Measurements from ENCODE around the gene SPG11.

SPG11 gene

GRCh38 chr15:44698641-44699040, 35.2 kb upstream of the SPG11 start:
- no peak for TF ChIP-seq CTCF (IDR thresholded peaks at IDR 0.05; ENCODE audit: insufficient read depth, low read length, poor library complexity, severe bottlenecking)
- no peak for TF ChIP-seq EZH2phosphoT487 (conservative IDR thresholded peaks at IDR 0.05; ENCODE audit: low read length)
- no peak overlapping the region for H3K4me2 ChIP-seq (ENCODE audit: low read depth, low read length, poor library complexity, severe bottlenecking)

GRCh38 chr15:44697014-44697413, 33.6 kb upstream of the SPG11 start:
- no peak overlapping the region for H3K27ac ChIP-seq (ENCODE audit: low read depth, low read length)
- no peaks in the 10 kb centered on the region for H3K36me3 ChIP-seq (ENCODE audit: low read length)
- H3K9ac ChIP-seq (ENCODE audit: low read length), result no peak overlapping the region
- no peaks in the 10 kb centered on the region for H3K9me2 ChIP-seq (replicated peaks; ENCODE audit: insufficient read depth, low read length)
- no peak overlapping the region for H3K4me3 ChIP-seq (ENCODE audit: insufficient read depth, low read length, poor library complexity, severe bottlenecking)
- no peaks in the 10 kb centered on the region for H3F3A ChIP-seq (ENCODE audit: insufficient read depth)
- no peak overlapping the region for H2AFZ ChIP-seq (ENCODE audit: low read depth, low read length, severe bottlenecking)
- no peaks in the 10 kb centered on the region for H3K9me3 ChIP-seq (ENCODE audit: insufficient read depth, low read length)
- H4K20me1 ChIP-seq (ENCODE audit: low read depth, low read length), result no peaks in the 10 kb centered on the region
- H3K4me2 ChIP-seq (ENCODE audit: low read depth, low read length, poor library complexity, severe bottlenecking), result no peak overlapping the region
- TF ChIP-seq CTCF (IDR thresholded peaks at IDR 0.05; ENCODE audit: insufficient read depth, low read length, poor library complexity, severe bottlenecking) (no peak), EZH2phosphoT487 (conservative IDR thresholded peaks at IDR 0.05; ENCODE audit: low read length) (no peak)
- H3K79me2 ChIP-seq (ENCODE audit: insufficient read depth, low read length), result no peaks in the 10 kb centered on the region
- no peaks in the 10 kb centered on the region for H3K27me3 ChIP-seq (ENCODE audit: low read length)

More at GRCh38 chr15:44698641-44699040, 35.2 kb upstream of the SPG11 start:
- Histone ChIP-seq H3K27me3 (ENCODE audit: low read length) (no peaks in the 10 kb centered on the region), H3K9me3 (ENCODE audit: insufficient read depth, low read length) (no peaks in the 10 kb centered on the region), H3K9me2 (replicated peaks; ENCODE audit: insufficient read depth, low read length) (no peaks in the 10 kb centered on the region), H3K4me3 (ENCODE audit: insufficient read depth, low read length, poor library complexity, severe bottlenecking) (no peak overlapping the region), H3K9ac (ENCODE audit: low read length) (no peak overlapping the region), H3K79me2 (ENCODE audit: insufficient read depth, low read length) (no peaks in the 10 kb centered on the region), H4K20me1 (ENCODE audit: low read depth, low read length) (no peaks in the 10 kb centered on the region), H2AFZ (ENCODE audit: low read depth, low read length, severe bottlenecking) (no peak overlapping the region), H3K36me3 (ENCODE audit: low read length) (no peaks in the 10 kb centered on the region), H3K27ac (ENCODE audit: low read depth, low read length) (no peak overlapping the region), H3F3A (ENCODE audit: insufficient read depth) (no peaks in the 10 kb centered on the region)

GRCh38 chr15:44695294-44695693, 31.8 kb upstream of the SPG11 start:
- Histone ChIP-seq H3F3A (ENCODE audit: insufficient read depth) (no peaks in the 10 kb centered on the region), H3K4me2 (ENCODE audit: low read depth, low read length, poor library complexity, severe bottlenecking) (no peak overlapping the region), H2AFZ (ENCODE audit: low read depth, low read length, severe bottlenecking) (no peak overlapping the region), H3K27ac (ENCODE audit: low read depth, low read length) (no peak overlapping the region), H3K9me2 (replicated peaks; ENCODE audit: insufficient read depth, low read length) (no peaks in the 10 kb centered on the region), H4K20me1 (ENCODE audit: low read depth, low read length) (no peaks in the 10 kb centered on the region), H3K9ac (ENCODE audit: low read length) (no peak overlapping the region), H3K36me3 (ENCODE audit: low read length) (no peaks in the 10 kb centered on the region), H3K27me3 (ENCODE audit: low read length) (no peaks in the 10 kb centered on the region), H3K79me2 (ENCODE audit: insufficient read depth, low read length) (no peaks in the 10 kb centered on the region), H3K4me3 (ENCODE audit: insufficient read depth, low read length, poor library complexity, severe bottlenecking) (no peak overlapping the region), H3K9me3 (ENCODE audit: insufficient read depth, low read length) (no peaks in the 10 kb centered on the region)
- TF ChIP-seq CTCF (IDR thresholded peaks at IDR 0.05; ENCODE audit: insufficient read depth, low read length, poor library complexity, severe bottlenecking) (no peak), EZH2phosphoT487 (conservative IDR thresholded peaks at IDR 0.05; ENCODE audit: low read length) (no peak)
